HG02943 (cell line): ENCODE data around the gene PER1.

Experiments used
- ATAC-seq: cut with Tn5 transposase; IDR thresholded peaks from one replicate; pipeline ENCODE4 v1.9.1; 2021; ENCODE audit warnings: mild to moderate bottlenecking, low read depth, moderate library complexity; ENCODE audit not compliant: unreplicated experiment

PER1 gene

GRCh38 chr17:8100111-8100510 lies 52.1 kb downstream of the PER1 start:
- ATAC-seq = no peak

- ATAC-seq = no peak
Observed at GRCh38 chr17:8096541-8096940, 55.7 kb downstream of the PER1 start.

GRCh38 chr17:8095361-8095760 lies 56.8 kb downstream of the PER1 start:
- no peak for ATAC-seq

GRCh38 chr17:8091033-8091687 lies 61.0 kb downstream of the PER1 start:
- ATAC-seq = no peak
